ENCODE data around the gene ACTR8.

Gene ACTR8

DNA sequence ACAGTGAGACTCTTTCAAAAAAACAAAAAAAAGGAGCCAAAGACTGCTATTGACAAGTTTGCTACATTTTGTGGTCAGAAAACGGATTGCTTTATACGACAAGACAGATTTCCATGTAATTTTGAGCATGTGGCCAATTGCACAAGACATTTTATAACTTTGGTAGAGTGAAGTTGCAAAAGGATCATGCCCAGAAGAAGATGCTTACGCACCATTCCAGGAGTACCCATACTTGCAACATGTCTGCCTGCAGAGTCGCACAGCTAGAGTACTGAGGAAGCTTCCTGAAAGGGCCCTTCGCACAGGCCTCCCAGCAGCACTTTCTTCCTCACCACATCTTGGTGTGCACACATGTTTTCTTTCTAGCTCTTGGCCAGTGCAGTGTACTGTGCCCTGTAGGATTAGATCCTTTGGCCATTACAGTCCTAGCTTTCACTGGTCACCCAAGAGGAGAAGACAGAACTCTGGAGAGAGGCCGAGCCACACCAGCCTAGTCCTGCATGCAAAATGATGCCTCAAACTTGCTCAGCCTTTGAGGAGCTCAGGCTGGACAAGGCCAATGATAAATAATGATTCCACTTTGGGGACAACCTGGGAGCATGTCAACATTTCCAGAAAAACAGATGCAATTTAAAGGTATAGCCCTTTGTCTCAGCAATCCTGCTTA is 47.4 kb downstream of the ACTR8 start:
- DNase-seq (ENCODE audit: low spot score), result no peak

DNA sequence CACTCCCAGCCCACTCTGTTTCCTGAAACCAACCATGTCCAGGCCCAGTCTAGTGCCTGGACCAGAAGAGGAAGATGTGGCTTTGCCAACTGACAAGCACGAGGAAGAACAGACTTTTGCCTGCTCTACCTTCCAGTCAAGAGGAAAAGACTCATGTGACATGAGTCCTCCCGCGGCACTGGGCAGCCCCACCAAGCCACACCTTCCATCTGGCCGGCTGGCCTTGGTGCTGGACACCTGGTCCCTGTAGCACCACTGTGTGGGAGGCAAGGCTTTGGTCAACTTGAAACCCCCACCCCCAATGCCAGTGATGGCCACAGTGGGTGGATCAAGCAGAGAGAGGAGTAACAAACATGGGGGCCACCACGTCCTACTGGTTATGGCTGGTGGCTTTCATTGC is 48.3 kb downstream of the ACTR8 start:
- DNase-seq (ENCODE audit: low spot score), result no peak

DNA sequence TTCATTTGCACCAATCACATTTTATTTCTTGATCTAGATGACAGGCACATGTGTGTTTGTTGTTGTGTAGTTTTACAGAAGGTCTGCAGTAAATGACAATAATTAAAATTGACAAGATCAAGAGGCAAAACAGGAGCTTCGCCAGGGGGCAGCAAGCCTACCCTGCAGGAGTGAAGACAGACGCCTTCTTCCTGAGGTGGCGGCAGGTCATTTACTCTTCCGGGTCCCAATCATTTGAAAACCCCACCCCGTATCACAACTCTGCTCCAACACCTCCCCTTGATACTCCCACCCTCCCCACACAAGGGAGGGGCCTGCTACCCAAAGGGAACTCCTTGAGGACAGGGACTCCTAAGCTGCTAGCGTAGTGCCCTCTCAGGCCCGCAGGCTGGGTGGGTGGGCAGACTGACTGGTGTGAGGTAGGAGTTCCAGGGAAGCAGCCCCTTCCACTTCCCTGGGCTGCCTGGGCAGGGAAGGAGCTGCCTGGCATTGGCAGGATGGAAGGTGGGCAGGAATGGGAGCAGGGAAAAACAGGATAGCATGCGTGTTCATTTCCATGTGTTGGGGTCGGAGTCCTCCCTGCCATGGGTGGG is 48.8 kb downstream of the ACTR8 start:
- DNase-seq (ENCODE audit: low spot score), result no peak

DNA sequence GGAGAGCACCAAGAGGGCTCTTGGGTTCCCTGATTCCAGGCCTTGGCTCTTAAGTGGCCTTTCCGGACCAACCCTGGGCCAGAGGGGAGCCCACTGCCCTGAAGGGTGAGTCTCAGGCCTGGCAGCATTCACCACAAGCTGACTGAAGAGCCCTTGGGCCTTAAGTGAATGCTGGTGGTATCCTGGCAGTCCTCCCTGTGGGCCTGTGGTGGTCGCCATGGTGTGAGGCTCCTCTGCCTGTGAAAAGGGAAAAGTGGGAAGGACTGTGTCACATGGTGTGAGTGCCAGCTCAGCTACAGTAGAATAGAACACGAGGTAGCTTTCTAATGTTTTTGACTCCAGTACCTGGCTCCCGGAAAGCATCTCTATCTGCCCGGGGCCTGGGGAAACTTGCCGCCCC is 51.0 kb downstream of the ACTR8 start:
- no peak for DNase-seq (ENCODE audit: low spot score)

DNA sequence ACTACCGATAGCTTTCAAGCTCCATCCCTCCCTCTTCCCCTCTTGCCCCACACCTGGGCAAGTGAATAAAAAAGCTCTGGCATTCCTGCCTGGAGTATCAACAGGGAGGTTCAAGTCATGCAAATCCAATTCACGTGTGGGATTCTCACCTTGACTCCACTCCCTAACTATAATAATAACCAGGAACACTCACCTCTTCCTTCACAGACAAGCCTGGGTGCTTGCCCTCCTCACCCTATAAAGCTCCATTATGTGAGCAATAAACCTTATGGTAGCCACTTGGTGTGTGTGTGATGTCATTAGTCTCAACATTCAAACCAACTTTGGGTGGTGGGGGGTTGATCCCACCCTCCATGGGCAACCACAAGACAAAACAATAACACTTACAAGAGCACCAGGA is 52.3 kb downstream of the ACTR8 start:
- no peak for DNase-seq (ENCODE audit: low spot score)

DNA sequence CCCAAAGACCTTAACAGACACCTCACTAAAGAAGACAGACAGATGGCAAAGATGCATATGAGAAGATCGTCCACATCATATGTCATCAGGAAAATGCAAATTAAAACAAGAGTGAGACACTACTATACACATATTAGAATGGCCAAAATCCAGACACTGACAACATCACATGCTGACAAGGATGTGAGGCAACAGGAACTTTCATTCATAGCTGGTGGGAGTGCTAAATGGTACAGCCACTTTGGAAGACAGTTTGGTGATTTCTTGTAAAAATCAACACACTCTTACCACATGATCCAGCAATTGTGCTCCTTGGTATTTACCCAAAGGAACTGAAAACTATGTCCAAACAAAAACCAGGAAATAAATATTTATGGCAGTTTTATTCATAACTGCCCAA is 53.4 kb downstream of the ACTR8 start:
- no peak for DNase-seq (ENCODE audit: low spot score)

DNA sequence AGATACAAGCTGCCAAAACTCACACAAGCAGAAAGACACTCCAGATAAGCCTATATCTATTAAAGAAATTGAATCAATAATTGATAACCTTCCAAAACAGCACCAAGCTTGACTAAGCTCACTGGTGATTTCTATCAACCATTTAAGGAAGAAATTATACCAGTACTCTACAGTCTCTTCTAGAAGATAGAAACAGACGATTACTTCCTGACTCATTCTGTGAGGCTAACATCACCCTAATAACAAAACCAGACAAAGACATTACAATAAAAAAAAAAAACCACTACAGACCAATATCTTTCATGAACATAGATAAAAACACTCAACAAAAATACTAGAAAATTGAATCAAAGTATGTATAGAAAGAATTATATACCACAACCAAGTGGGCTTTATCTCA is 55.9 kb downstream of the ACTR8 start:
- no peak for DNase-seq (ENCODE audit: low spot score)

DNA sequence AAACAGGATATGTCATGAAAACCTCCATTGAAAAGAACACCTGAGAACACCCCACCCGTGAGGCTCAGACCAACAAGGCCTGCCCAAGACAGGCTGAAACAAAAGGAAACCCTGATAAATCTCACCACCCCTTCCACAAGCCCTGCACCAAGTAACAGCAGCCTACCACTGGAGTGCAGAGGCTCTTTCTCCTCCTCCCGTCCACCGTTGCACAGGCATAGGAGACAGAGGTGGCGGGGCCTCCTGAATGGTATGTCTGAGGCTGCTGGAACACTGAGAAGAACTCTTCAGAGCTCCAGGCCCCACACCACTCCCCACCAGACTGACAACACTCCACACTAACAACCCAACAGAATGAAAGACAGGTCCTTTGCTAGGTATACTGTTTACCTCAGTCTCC is 57.2 kb downstream of the ACTR8 start:
- DNase-seq (ENCODE audit: low spot score), result no peak

DNA sequence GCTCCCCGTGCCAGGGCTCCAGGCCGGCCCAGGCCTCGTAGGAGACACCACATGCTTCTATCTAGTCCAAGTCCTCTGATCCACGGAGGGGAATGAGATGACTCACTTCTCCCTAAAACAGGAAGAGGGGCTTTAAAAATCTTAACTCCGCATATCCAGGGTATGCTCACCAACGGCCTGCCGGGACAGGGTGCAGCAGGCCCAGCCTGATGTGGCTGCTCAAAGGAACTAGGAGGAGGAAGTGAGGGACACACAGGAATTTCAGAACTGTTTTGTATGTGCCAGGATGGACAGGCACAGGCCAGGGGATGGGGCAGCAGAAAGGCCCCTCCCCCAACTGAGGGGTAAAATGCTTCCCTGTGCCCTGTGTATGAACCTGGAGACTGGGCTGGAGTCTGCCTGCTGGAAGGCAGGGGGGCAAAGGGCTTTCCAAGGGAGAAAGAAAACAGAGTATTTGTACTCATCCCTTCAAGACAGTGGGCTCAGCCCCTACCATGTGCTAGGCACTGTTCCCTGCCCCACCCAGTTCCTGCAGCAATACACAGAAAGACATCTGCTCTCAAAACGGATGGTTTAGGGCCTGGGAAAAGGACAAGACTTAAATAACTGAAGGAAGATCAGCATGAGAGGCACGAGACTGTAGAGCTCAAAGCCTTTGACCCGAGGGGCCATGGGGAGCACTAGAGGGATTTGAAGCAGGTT is 57.8 kb downstream of the ACTR8 start:
- DNase-seq (ENCODE audit: low spot score), result no peak

DNA sequence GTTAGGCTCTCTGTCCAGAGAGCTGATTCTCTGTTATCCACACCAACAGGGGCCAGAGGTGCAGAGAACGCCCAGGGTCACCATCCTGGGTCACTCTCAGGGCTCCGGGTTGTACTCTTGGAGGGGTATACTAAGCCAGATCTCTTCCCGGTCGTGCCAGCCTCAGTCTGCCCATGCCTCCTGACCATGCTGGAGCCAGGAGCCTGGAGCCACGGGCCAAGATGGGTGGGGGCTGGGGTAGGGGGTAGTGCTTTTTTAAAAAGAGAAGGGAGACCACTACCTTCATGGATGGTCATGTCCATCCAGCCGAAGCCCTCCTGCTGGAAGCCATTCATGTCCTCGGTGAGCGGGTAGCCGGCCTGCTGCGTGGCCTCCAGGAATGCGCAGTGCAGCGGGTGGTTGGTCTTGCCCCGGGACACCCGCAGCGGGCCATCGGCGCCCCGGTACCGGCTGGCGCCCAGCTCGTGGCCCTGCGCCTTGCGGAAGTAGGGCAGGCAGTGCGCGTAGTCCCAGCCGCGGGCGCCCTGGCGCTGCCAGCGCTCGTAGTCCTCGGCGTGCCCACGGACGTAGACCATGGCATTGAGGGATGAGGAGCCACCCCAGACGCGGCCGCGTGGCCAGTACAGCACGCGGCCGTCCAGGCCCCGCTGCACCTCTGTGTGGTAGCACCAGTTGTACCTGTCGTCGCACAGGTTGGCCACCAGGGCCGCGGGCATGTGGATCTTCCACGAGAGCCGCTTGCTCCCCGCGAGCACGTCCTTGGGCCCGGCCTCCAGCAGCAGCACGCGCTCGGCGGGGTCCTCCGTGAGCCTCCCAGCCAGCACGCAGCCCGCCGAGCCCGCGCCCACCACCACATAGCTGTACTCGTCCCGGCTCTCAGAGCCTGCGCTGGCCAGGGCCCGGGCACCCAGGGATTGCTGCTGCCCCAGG is 58.7 kb downstream of the ACTR8 start:
- DNase-seq (ENCODE audit: low spot score), result no peak

DNA sequence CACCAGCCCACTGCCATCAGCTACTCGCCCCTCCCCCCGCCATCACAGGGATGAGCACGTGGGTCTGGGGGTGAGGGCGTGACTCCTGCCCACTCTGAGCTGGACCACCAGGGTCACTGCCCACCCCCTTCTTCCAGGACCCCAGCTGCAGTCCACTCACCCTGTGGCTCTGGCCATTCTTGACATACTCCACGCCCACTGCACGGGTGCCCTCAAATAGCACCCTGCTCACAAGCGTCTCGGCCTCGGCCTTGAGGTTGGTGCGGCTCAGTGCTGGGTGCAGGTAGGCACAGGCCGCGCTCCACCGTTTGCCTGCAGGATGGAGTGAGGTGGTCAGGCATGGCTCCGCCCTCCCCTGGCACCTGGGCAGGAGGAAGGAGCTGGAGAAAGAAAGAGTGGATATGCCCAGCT is 59.6 kb downstream of the ACTR8 start:
- no peak for DNase-seq (ENCODE audit: low spot score)

DNA sequence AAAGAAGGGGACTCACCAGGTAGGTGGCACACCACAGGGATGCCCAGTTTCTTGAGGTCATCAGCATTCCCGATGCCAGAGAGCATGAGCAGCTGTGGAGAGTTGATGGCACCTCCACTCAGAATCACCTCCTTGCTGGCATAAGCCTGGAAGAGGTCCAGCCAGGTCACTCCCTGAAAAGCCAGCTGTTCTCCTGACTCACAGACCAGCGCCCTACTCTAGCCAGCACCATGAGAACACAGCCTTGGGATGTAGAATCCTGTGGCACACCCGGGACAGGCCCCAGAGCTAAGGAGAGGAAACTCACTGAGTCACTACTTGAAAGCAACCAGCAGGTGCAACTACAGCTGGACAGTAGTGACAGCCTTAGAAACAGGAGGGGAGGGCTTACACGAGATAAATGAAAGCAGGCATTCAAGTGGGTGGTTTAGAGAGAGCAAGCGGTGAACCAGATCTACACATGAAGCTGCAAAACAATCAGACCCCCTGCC is 60.3 kb downstream of the ACTR8 start:
- DNase-seq (ENCODE audit: low spot score), result no peak

DNA sequence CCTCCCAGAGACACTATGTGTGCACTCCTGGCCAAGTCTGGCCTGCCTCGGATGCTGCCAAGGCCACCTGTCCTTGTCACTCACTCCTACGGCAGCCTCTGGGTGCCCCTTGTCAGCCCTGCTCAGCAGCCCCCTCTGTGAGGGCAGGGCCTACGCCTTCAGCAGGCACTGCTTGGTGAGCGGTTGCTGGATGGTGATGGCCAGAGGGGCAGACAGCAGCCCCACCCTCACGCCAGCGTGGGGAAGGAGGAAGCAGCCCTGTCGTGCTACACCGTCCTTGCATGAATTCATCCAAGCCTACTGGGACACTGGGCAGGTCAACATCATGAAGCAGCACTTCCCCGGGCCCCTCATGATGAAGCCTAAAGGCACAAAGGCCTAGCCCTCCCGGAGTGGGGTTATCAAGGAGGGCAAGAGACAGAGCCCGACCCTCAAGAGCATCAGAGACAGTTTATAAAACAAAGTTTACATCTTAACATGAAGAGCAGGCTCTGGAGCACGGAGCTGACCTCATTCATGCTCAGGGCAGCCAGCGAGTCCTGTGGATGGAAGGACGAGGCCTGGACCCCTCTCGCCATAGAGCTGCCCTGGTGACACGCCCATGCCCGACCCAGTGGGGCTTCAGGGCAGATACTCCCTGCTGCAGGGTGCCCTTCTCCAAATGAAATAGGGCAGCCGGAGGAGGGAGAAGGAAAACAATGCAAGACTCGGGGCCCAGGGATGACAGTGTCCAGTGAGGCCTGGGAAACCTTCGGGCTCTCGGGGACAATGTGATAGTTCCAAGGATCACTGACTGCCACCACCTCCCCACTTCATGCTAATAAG is 61.0 kb downstream of the ACTR8 start:
- DNase-seq (ENCODE audit: low spot score), result no peak

DNA sequence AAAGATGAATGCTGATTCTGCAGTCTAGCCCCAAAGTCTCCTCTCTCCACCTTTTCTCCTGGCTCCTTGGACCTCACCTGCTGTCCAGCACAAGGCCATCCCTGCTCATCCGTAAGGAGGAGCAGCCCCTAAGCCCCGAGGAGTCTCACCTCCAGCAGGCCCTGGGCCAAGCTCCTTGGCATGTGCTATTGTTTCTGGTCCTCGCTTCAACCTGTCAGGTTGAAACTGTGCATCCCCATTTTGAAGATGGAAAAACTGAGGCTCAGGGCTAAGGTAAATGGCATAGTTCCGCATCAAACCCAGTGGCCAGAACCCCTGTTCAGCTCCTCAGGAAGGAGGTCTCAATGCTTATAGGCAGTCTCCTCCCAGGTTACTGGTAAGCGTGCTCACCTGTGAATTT is 61.9 kb downstream of the ACTR8 start:
- no peak for DNase-seq (ENCODE audit: low spot score)

DNA sequence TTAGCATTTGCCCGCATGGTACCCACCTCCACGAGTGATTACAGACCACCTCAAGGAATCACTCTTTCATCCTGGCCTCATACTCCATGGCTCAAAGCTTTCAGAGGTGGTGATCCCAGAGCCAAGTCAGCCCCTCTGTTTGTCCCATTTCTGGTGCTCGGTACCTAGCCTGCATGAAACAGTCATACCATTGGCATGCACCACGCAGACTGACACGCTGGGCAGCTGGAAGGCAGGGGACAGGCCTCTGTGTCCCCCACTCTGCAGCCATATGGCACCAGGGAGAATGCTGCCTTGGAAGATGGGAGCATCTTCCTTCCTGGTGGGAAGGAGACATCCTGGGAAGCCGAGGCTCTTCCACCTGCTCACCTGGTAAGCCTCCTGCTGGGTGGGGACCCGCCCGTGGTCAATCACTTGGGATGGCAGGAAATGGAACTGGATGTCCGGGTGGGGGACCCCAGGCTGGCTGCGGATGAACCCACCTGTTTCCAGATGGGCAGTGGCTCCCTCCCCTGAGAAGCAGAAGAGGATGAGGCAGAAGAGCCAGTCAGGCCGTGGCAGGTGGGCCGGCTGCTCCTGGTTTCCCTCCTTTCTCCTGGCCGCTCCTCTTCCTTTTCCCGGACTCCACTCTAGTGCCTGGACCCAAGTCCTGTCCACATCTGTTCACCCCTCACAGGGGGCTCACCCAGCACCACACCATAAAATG is 62.6 kb downstream of the ACTR8 start:
- no peak for DNase-seq (ENCODE audit: low spot score)

DNA sequence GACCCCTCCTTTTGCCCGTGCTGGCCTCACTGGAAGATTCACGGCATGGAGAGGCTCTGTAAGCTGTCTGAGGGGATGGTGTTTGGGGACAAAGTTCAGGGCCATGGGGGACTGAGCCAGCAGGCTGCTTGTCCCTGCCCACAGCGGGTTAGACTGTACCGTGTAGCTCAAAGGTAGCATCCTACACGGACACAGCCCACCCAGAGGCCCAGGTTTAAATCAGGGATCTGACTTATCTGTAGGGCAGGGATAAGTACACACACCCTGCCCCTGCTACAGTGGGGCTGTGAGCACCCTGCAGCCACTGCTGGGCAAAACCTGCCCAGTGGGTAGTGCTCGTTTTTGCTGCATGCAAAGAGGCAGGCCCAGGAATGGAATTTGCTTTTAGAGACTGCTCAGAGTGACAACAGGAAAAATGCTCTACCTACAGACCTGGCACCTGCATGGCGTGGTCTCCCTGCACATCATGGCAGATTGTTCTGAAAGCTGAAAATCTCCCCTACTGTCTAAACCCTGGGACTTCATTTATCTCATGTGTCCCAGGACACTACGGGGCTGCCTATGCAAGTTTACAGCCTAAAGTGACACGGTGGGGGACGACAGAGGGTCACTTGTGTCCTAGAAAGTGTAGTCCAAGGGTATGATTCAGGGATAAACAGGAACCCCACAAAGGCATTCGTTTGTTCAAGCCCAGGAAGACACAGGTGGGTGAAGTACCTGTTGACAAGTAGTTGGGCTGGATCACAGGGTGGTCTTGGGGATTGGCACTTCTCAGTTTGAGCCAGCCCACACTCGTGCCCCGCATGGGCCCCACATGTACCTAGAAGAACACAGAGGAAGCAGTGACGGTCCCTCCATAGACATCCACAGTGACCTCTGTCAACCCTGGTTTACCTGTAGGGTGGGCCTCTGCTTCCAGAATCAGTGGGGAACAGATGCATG is 63.5 kb downstream of the ACTR8 start:
- DNase-seq (ENCODE audit: low spot score), result no peak

DNA sequence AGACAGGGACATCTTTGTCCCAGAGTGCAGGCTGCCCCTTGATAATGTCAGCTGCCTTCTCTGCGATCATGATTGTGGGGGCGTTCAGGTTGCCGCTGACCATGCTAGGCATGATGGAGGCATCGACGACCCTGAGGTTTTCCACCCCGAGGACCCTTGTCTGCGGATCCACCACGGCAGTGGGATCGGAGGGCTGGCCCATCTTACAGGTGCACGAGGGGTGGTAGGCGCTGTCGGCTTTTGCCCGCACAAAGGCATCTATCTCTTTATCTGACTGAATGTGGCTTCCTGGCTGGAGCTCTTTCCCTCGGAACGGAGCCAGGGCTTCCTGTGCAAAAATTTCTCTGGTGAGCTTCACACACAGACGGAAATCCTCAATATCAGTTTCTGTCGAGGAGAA is 64.1 kb downstream of the ACTR8 start:
- DNase-seq (ENCODE audit: low spot score), result no peak

DNA sequence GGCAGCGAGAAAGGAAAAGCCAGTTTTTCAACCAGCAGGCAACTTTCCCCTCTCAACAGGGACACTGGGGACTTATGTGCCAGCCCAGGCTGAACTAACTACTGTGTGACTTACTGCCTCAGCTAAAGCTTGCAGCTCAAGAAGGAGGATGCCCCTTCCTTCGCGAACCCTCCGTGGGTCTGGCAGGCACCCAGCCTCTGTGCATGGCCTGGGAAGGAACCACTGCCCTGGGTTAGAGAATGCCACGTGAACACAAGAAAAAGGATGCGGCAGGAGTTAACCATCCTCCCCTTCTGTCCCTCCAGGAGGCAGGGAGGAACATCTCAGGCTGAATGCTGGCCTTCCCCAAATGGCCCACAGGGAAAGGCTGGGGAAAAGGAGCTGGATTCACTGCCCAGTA is 64.7 kb downstream of the ACTR8 start:
- DNase-seq (ENCODE audit: low spot score), result no peak

Data from putamen (tissue), 1 donor.